Sigmoid colon (tissue), 7 donors: ENCODE data around the gene TOMM6. TPM values are rescaled to one million over a fixed set of nuclear protein-coding genes. Genes with fewer than 3 reads are reported as not detected.

Source experiments
- DNase-seq: peaks from one replicate; pipeline ENCODE4 v3.0.0-alpha.2; 2019
- H3K27ac ChIP-seq, 4 donors: fragments of 200-600 bp; sonication (generic); one replicate each; pipeline ENCODE4 v1.5.1; 2016 to 2019; ENCODE audit warnings: mild to moderate bottlenecking in 1 of 4
- H3K27me3 ChIP-seq, 3 donors: fragments of 200-600 bp; sonication (generic); one replicate each; pipeline ENCODE4 v1.5.1; 2019; ENCODE audit warnings: mild to moderate bottlenecking in 1 of 3
- H3K36me3 ChIP-seq, 4 donors: fragments of 200-600 bp; sonication (generic); one replicate each; pipeline ENCODE4 v1.5.1; 2016 to 2019
- H3K4me1 ChIP-seq, 4 donors: fragments of 200-600 bp; sonication (generic); one replicate each; pipeline ENCODE4 v1.5.1; 2017 to 2019
- H3K4me3 ChIP-seq, 4 donors: fragments of 200-600 bp; sonication (generic); one replicate each; pipeline ENCODE4 v1.5.1; 2017 to 2019; ENCODE audit warnings: mild to moderate bottlenecking in 2 of 4, moderate library complexity in 1 of 4
- H3K9me3 ChIP-seq, 4 donors: fragments of 200-600 bp in 3 of 4; sonication (generic) in 3 of 4; one replicate each; pipeline versions ENCODE4 v1.5.1 to v1.6.1; 2013 to 2019
- EP300 ChIP-seq, 4 donors: sonication (generic); formaldehyde crosslinking; IDR thresholded peaks; one replicate each; pipeline ENCODE4 v1.6.1; 2017; ENCODE audit warnings: antibody characterized with exemption in 4 of 4
- POLR2A ChIP-seq, 2 donors: fragments of 450-650 bp; IDR thresholded peaks; one replicate each; pipeline ENCODE4 v1.6.1; 2016; ENCODE audit warnings: antibody characterized with exemption in 2 of 2, mild to moderate bottlenecking in 2 of 2, moderate library complexity in 2 of 2
- POLR2AphosphoS5 ChIP-seq, 4 donors: sonication (generic); formaldehyde crosslinking; IDR thresholded peaks; one replicate each; pipeline ENCODE4 v1.6.1; 2017; ENCODE audit warnings: antibody characterized with exemption in 4 of 4
- WGBS, 2 donors: extraction: QIAGEN DNeasy Blood & Tissue Kit; methylation state at CpG; one replicate each; pipeline ENCODE4 v1.1.7; 2013; 5-methylcytosine and 5-hydroxymethylcytosine counted together
- intact Hi-C: fragments of 100-400 bp; cut with DNase I; formaldehyde crosslinking; loops from one replicate; pipeline ENCODE4 v1.15.1; 2023
- polyA plus RNA-seq, 3 donors: library from polyadenylated mRNA; stranded (reverse); fragments of 200-250 nt; gene quantifications; one replicate each; pipeline ENCODE4 v1.2.3, GENCODE V29; 2013
- total RNA-seq, 4 donors: library from RNA; depleted of rRNA; stranded (reverse); fragments of >200 nt; gene quantifications; one replicate each; pipeline ENCODE4 v1.1.0, GENCODE V29; 2016
- TF ChIP-seq, protein P1 (sequence below), 4 experiments: fragments of 450-650 bp in 3 of 4; fragments of 200-600 bp in 1 of 4; IDR thresholded peaks; one replicate each; pipeline ENCODE4 v1.5.1; 2016 to 2019; ENCODE audit warnings: antibody characterized with exemption in 4 of 4, mild to moderate bottlenecking in 3 of 4, moderate library complexity in 2 of 4
- donor health status: healthy with polysubstance abuse.
- donor health status: Bipolar disorder and iron deficiency.
- donor health status: healthy.

TOMM6 gene
- total and polyA plus RNA-seq, 7 donors, result 116 to 309 (median 154) TPM

DNA sequence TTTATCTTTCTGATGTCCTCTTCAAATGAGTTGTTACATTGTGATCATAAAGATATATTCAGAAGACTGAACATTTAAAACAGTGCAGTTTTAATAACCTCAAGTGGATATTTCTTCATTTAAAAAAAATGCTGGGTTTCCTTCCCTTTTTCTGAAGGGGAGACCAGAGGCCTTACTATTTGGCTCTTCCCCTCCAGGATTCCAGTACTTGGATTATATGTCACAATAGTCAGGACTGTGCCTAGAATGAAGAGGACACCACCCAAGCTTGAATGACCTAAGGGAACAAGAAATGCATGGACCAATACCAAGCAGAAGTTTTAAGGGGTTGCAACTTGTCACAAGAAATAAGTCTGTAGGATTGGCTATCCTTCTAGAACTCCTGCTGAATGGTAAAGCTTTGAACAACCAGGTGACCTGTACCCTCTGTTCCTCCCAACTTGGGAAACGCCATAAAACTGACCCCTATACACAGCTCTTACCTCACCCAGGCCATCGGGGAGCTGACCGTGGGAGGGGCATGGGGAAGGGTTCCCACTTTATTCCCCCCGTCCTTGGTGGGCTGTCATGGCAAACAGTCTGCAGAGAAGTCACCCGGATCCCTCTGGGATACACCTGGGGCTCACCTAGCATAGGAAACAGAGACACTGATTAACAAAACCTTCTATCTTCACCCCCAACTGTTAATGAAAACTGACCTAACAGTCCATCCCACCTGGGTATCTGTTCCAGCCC is 9.8 kb upstream of the TOMM6 start:
- DNase-seq, result no peak
- TF ChIP-seq POLR2AphosphoS5 (IDR thresholded peaks at IDR 0.05) (no peak), POLR2A (IDR thresholded peaks at IDR 0.05) (no peak), EP300 (IDR thresholded peaks at IDR 0.05) (no peak)
- TF ChIP-seq, protein P1, sequence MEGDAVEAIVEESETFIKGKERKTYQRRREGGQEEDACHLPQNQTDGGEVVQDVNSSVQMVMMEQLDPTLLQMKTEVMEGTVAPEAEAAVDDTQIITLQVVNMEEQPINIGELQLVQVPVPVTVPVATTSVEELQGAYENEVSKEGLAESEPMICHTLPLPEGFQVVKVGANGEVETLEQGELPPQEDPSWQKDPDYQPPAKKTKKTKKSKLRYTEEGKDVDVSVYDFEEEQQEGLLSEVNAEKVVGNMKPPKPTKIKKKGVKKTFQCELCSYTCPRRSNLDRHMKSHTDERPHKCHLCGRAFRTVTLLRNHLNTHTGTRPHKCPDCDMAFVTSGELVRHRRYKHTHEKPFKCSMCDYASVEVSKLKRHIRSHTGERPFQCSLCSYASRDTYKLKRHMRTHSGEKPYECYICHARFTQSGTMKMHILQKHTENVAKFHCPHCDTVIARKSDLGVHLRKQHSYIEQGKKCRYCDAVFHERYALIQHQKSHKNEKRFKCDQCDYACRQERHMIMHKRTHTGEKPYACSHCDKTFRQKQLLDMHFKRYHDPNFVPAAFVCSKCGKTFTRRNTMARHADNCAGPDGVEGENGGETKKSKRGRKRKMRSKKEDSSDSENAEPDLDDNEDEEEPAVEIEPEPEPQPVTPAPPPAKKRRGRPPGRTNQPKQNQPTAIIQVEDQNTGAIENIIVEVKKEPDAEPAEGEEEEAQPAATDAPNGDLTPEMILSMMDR (IDR thresholded peaks at IDR 0.05), result no peak
- Histone ChIP-seq H3K4me1 (peaks cover 0 to 30% (median 22%) of the 10 kb centered on the region in 4 donors), H3K4me3 (no peak overlapping the region), H3K27me3 (no peaks in the 10 kb centered on the region), H3K27ac (no peak overlapping the region), H3K9me3 (no peaks in the 10 kb centered on the region), H3K36me3 (peaks cover 12 to 51% (median 25%) of the 10 kb centered on the region in 4 donors)
- intact Hi-C loops, result loop anchor here (2.0 to 5.0 kb wide), 2 partner anchors 43 to 175 kb away; partner anchors contain the start of gene TFEB
- WGBS, 2 donors, result 87 to 88% methylated on average over 5 of the region's 5 CpGs

DNA sequence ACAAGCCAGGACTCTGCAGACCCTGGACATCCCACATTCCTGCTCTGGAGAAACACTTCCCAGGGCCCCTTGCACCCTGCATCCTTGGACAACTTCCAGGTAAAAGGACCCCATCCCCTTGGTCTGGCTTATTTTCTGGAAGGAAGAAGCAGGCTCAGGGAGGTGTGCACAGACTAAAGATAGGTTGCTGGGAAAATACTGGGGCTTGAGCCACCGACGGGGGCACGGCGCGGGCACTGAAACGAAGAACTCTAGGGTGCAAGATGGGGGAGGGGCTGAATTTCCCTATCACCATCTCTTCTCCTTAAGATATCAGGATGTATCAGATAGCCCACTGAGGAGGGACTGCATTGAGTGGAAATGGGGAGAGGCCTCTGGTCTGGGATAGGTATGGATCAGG is 8.6 kb upstream of the TOMM6 start:
- TF ChIP-seq, protein P1 (IDR thresholded peaks at IDR 0.05), result no peak
- no peak for TF ChIP-seq POLR2AphosphoS5 (IDR thresholded peaks at IDR 0.05)
- no peak for TF ChIP-seq EP300 (IDR thresholded peaks at IDR 0.05)
- no peak for TF ChIP-seq POLR2A (IDR thresholded peaks at IDR 0.05)
- peaks cover 12 to 39% (median 17%) of the 10 kb centered on the region in 4 donors for H3K36me3 ChIP-seq
- DNase-seq, result no peak
- H3K27ac ChIP-seq, result peak overlapping the region in 1 of 4 donors; percentile 89
- H3K4me3 ChIP-seq, result peak overlapping the region in 3 of 4 donors; percentile 57 to 79 (median 77)
- 36 to 66% methylated on average over 6 of the region's 6 CpGs for WGBS, 2 donors
- no peaks in the 10 kb centered on the region for H3K27me3 ChIP-seq
- peaks cover 0 to 30% (median 22%) of the 10 kb centered on the region in 4 donors for H3K4me1 ChIP-seq
- intact Hi-C loops, result loop anchor here (2.0 to 5.0 kb wide), 2 partner anchors 44 to 177 kb away; partner anchors contain the start of gene TFEB
- H3K9me3 ChIP-seq, result no peaks in the 10 kb centered on the region

DNA sequence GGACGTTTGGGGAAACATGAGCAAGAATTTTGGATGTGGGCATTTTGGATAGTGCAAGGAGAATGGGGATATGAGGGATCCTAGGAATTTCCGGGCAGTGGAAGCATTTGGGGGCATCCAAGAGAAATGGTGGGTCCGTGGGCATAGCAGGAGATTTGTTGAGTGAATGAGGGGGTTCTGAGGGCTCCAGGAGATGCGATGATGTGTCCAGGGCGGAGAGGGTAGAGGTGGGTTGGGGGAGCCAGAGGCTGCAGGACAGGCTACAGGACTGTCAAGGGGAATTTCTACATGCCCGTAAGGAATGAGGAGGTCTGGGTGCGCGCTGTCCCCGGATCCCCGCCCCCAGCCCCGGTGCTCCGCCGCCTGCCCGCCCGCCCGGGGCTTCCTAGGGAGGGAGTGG is 8.2 kb upstream of the TOMM6 start:
- intact Hi-C loops, result loop anchor here (2.0 to 5.0 kb wide), 2 partner anchors 45 to 177 kb away; partner anchors contain the start of gene TFEB
- 2 to 6% methylated on average over 16 of the region's 16 CpGs for WGBS, 2 donors

DNA sequence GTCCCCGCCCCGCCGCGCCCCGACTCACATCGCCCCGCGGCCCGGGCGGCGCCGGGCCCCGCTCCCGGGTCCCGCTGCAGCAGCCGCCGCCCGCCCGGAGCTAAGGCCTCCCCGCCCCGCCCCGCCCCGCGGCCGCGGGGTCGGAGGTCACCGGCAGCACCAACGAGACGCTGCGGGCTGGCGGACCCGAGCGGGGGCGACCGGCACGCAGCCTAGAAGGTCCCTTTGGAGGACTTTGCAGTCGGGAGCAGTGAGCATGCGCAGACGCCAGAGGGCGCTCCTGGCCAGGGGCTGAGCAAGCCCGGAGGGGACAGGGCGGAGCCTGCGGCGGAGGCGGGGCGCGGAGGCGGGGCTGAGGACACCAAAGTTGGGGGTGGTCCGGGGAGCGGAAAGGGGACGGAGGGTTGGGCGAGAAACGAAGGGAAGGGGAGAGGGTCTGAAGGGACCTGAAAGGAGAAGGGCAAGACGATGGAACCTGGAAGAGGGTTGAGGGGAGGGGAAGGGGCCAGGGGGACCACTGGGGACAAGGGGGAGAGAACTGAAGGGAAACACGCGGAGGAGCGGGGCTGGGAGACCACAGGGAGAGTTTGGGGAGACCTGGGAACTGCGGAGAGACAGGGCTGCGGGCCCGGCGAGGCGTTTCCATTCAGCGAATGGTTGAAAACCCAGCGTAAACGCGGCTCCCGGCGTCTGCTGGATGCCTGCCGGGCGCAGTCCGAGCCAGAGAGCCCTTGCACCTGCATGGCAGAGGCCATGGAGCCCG is 7.5 kb upstream of the TOMM6 start, which contains the start of gene FRS3:
TSS of gene FRS3 (minus strand) at position 113 of the 763 bp plus-strand sequence. CDS start 2,913 bp downstream, outside the sequence.
- intact Hi-C loops, result loop anchor here (2.0 to 10.0 kb wide), 6 partner anchors 45 to 705 kb away; partner anchors contain the start of genes CCND3, MRPS10, NFYA and OARD1
- WGBS, 2 donors, result 1% methylated on average over 73 of the region's 73 CpGs
- TF ChIP-seq, protein P1 (IDR thresholded peaks at IDR 0.05), result peak; percentile 80 to 93 (median 88)
- TF ChIP-seq EP300 (IDR thresholded peaks at IDR 0.05) (no peak), POLR2A (IDR thresholded peaks at IDR 0.05) (no peak), POLR2AphosphoS5 (IDR thresholded peaks at IDR 0.05) (peak; percentile 12 to 65 (median 36))
- Histone ChIP-seq H3K27me3 (no peaks in the 10 kb centered on the region), H3K27ac (peak within 1 kb of the TSS; percentile 84 to 89 (median 86)), H3K36me3 (peaks cover 3 to 28% (median 8%) of the 10 kb centered on the region in 4 donors), H3K4me3 (peak within 1 kb of the TSS; percentile 57 to 79 (median 74)), H3K4me1 (peaks cover 0 to 33% (median 24%) of the 10 kb centered on the region in 4 donors), H3K9me3 (no peaks in the 10 kb centered on the region)
- DNase-seq, result peak; percentile 99

More for the DNA sequence above, 8.2 kb upstream of the TOMM6 start:
- H3K27me3 ChIP-seq, result no peaks in the 10 kb centered on the region
- TF ChIP-seq POLR2AphosphoS5 (IDR thresholded peaks at IDR 0.05) (no peak), EP300 (IDR thresholded peaks at IDR 0.05) (no peak), POLR2A (IDR thresholded peaks at IDR 0.05) (no peak)
- TF ChIP-seq, protein P1 (IDR thresholded peaks at IDR 0.05), result no peak
- no peak for DNase-seq
- peaks cover 9 to 35% (median 14%) of the 10 kb centered on the region in 4 donors for H3K36me3 ChIP-seq
- peak overlapping the region; percentile 57 to 79 (median 74) for H3K4me3 ChIP-seq
- H3K4me1 ChIP-seq, result peaks cover 0 to 30% (median 22%) of the 10 kb centered on the region in 4 donors
- no peaks in the 10 kb centered on the region for H3K9me3 ChIP-seq
- H3K27ac ChIP-seq, result peak overlapping the region; percentile 84 to 89 (median 86)
